CD4-positive, alpha-beta T cell (primary cell): ENCODE measurements around the gene NOXA1. TPM values are rescaled to one million over a fixed set of nuclear protein-coding genes. Genes with fewer than 3 reads are reported as not detected.

ENCODE experiments used
- ATAC-seq: fragments of 200-7000 bp; cut with Tn5 transposase; one replicate; pipeline ENCODE4 v1.10.0; 2022; ENCODE audit warnings: mild to moderate bottlenecking; ENCODE audit not compliant: poor library complexity
- CTCF ChIA-PET: fragments of 350-600 bp; sonication (Branson Sonifier 250); formaldehyde crosslinking; loops from one replicate; lab custom pipeline; 2021; ENCODE audit warnings: antibody characterized with exemption, inconsistent platforms; lab: Charles Lee
- POLR2A ChIA-PET: fragments of 350-600 bp; sonication (Branson Sonifier 250); formaldehyde crosslinking; loops from one replicate; lab custom pipeline; 2021; ENCODE audit warnings: antibody characterized with exemption, inconsistent platforms; lab: Charles Lee
- DNase-seq, 14 experiments: peaks; one replicate each; pipeline ENCODE4 v3.0.0-alpha.2; 2013 to 2020; ENCODE audit warnings: mixed read lengths in 2 of 14
- H3K27ac ChIP-seq, 2 donors: one replicate each; pipeline versions ENCODE4 v1.5.1 to v1.7.0; 2013; ENCODE audit warnings: low read length in 2 of 2, low read depth in 1 of 2, mild to moderate bottlenecking in 1 of 2
- H3K27me3 ChIP-seq, 2 experiments: 1 replicate in 1 of 2; 2 replicates in 1 of 2; pipeline versions ENCODE4 v1.6.1 to v1.7.0; 2013; ENCODE audit warnings: low read length in 2 of 2, control low read depth in 1 of 2, mild to moderate bottlenecking in 1 of 2, moderate library complexity in 1 of 2; ENCODE audit not compliant: insufficient read depth in 2 of 2, control insufficient read depth in 1 of 2
- H3K36me3 ChIP-seq: one replicate; pipeline ENCODE4 v1.6.1; 2013; ENCODE audit warnings: low read length, control low read depth; ENCODE audit not compliant: insufficient read depth
- H3K4me1 ChIP-seq: one replicate; pipeline ENCODE4 v1.6.1; 2013; ENCODE audit warnings: low read length, control low read depth; ENCODE audit not compliant: insufficient read depth
- H3K4me3 ChIP-seq: one replicate; pipeline ENCODE4 v1.5.1; 2013; ENCODE audit warnings: mild to moderate bottlenecking, low read length, moderate library complexity
- H3K9me3 ChIP-seq, 2 experiments: 1 replicate in 1 of 2; 2 replicates in 1 of 2; pipeline versions ENCODE4 v1.6.1 to v1.7.0; 2013; ENCODE audit warnings: low read length in 2 of 2, mild to moderate bottlenecking in 2 of 2, control low read depth in 1 of 2, moderate library complexity in 1 of 2; ENCODE audit not compliant: control insufficient read depth in 1 of 2, insufficient read depth in 1 of 2
- H3K27ac Mint-ChIP-seq: one replicate; pipeline ENCODE4 v1.8.0; 2020; ENCODE audit warnings: mixed read lengths
- H3K27me3 Mint-ChIP-seq: one replicate; pipeline ENCODE4 v1.8.0; 2021; ENCODE audit warnings: mixed read lengths
- H3K36me3 Mint-ChIP-seq: one replicate; pipeline ENCODE4 v1.8.0; 2021; ENCODE audit warnings: low read depth, mixed read lengths
- H3K4me1 Mint-ChIP-seq: one replicate; pipeline ENCODE4 v1.8.0; 2021; ENCODE audit warnings: low read depth, mixed read lengths
- H3K4me3 Mint-ChIP-seq: one replicate; pipeline ENCODE4 v1.8.0; 2020; ENCODE audit warnings: mild to moderate bottlenecking, mixed read lengths
- H3K9me3 Mint-ChIP-seq: one replicate; pipeline ENCODE4 v1.8.0; 2020; ENCODE audit warnings: mixed read lengths
- CTCF ChIP-seq: fragments of 200-600 bp; IDR thresholded peaks from one replicate; pipeline ENCODE4 v1.8.0; 2022; ENCODE audit warnings: antibody characterized with exemption, mild to moderate bottlenecking
- intact Hi-C, 2 experiments: fragments of 100-400 bp; cut with DNase I in 1 of 2; cut with micrococcal nuclease in 1 of 2; formaldehyde crosslinking; loops; one replicate each; pipeline versions ENCODE4 v1.15.1 to v1.9.0; 2023 to 2025; cut with DNase I, micrococcal nuclease
- total RNA-seq, 174 experiments: library from RNA in 2 of 174; stranded (reverse) in 2 of 174; gene quantifications; one replicate each; pipeline ENCODE4 v1.2.3 and lab custom pipeline; 2021 to 2026

NOXA1 gene
- total RNA-seq, 2 experiments from 2014 or later: 6.7 to 7.7 TPM

- ChIA-PET CTCF (no interaction called here), POLR2A (no interaction called here)
- no peaks in the 10 kb centered on the region for H3K4me1 ChIP-seq
- no peak overlapping the region for H3K27ac ChIP-seq
- Mint-ChIP-seq H3K27me3 (no peaks in the 10 kb centered on the region), H3K27ac (no peak overlapping the region), H3K4me1 (no peaks in the 10 kb centered on the region), H3K4me3 (no peak overlapping the region), H3K36me3 (no peaks in the 10 kb centered on the region), H3K9me3 (no peaks in the 10 kb centered on the region)
- intact Hi-C loops: no loop called here
- ATAC-seq (no peak), DNase-seq (peak in 1 of 14 experiments; percentile 32)
- no peaks in the 10 kb centered on the region for H3K9me3 ChIP-seq
- H3K36me3 ChIP-seq: no peaks in the 10 kb centered on the region
- no peak for TF ChIP-seq CTCF
- H3K27me3 ChIP-seq: no peaks in the 10 kb centered on the region
- no peak overlapping the region for H3K4me3 ChIP-seq
Measured at GRCh38 chr9:137429974-137430722, 7.0 kb downstream of the NOXA1 start.

- POLR2A ChIA-PET: no interaction called here
- CTCF ChIA-PET: no interaction called here
- no peak overlapping the region for H3K4me3 ChIP-seq
- H3K27me3 Mint-ChIP-seq: no peaks in the 10 kb centered on the region
- no peaks in the 10 kb centered on the region for H3K9me3 Mint-ChIP-seq
- DNase-seq: no peak
- H3K27me3 ChIP-seq: no peaks in the 10 kb centered on the region
- H3K4me3 Mint-ChIP-seq: no peak overlapping the region
- ATAC-seq: no peak
- no peak overlapping the region for H3K27ac Mint-ChIP-seq
- intact Hi-C loops: no loop called here
- H3K36me3 ChIP-seq: no peaks in the 10 kb centered on the region
- TF ChIP-seq CTCF: no peak
- H3K27ac ChIP-seq: no peak overlapping the region
- no peaks in the 10 kb centered on the region for H3K4me1 ChIP-seq
- H3K9me3 ChIP-seq: no peaks in the 10 kb centered on the region
- H3K4me1 Mint-ChIP-seq: no peaks in the 10 kb centered on the region
- no peaks in the 10 kb centered on the region for H3K36me3 Mint-ChIP-seq
Measured at GRCh38 chr9:137430723-137431415, 7.7 kb downstream of the NOXA1 start.

- ATAC-seq: no peak
- ChIA-PET POLR2A (interaction anchor here (0.9 kb wide), 1 partner anchor 9 kb away, joined by 3 read pairs; the partner anchor contains the start of genes EXD3 and NOXA1), CTCF (no interaction called here)
- no peaks in the 10 kb centered on the region for H3K4me1 Mint-ChIP-seq
- H3K27me3 Mint-ChIP-seq: no peaks in the 10 kb centered on the region
- DNase-seq: no peak
- Histone ChIP-seq H3K27ac (no peak overlapping the region), H3K36me3 (no peaks in the 10 kb centered on the region), H3K4me1 (no peaks in the 10 kb centered on the region), H3K27me3 (no peaks in the 10 kb centered on the region), H3K4me3 (no peak overlapping the region), H3K9me3 (no peaks in the 10 kb centered on the region)
- H3K4me3 Mint-ChIP-seq: no peak overlapping the region
- no peaks in the 10 kb centered on the region for H3K9me3 Mint-ChIP-seq
- intact Hi-C loops: no loop called here
- H3K36me3 Mint-ChIP-seq: no peaks in the 10 kb centered on the region
- H3K27ac Mint-ChIP-seq: no peak overlapping the region
- TF ChIP-seq CTCF: no peak
Measured at GRCh38 chr9:137431416-137431931, 8.3 kb downstream of the NOXA1 start.
